Measurements from ENCODE around the gene PACRG.

Gene PACRG

GRCh38 chr6:162921062-162921461 lies 193.3 kb downstream of the PACRG start:
- TF ChIP-seq POLR2AphosphoS5 (IDR thresholded peaks at IDR 0.05; ENCODE audit: low read depth, low read length): no peak
- no peak for TF ChIP-seq TAF1 (IDR thresholded peaks at IDR 0.05; ENCODE audit: borderline replicate concordance, insufficient read depth, low read length)
- TF ChIP-seq FOXP2 (optimal IDR thresholded peaks at IDR 0.05; ENCODE audit: borderline replicate concordance, extremely low read depth, extremely low read length, insufficient read depth): no peak
- no peak for TF ChIP-seq REST (IDR thresholded peaks at IDR 0.05; ENCODE audit: insufficient read depth in 1 of 2, low read depth in 2 of 2, low read length in 2 of 2)
- no peak for TF ChIP-seq SIN3A (IDR thresholded peaks at IDR 0.05; ENCODE audit: borderline replicate concordance, insufficient read depth, low read length)

- TF ChIP-seq FOXP2 (optimal IDR thresholded peaks at IDR 0.05; ENCODE audit: borderline replicate concordance, extremely low read depth, extremely low read length, insufficient read depth): no peak
- no peak for TF ChIP-seq REST (IDR thresholded peaks at IDR 0.05; ENCODE audit: insufficient read depth in 1 of 2, low read depth in 2 of 2, low read length in 2 of 2)
These were observed 193.8 kb downstream of the PACRG start for GRCh38 chr6:162921510-162922040.

- TF ChIP-seq SIN3A (IDR thresholded peaks at IDR 0.05; ENCODE audit: borderline replicate concordance, insufficient read depth, low read length) (no peak), FOXP2 (optimal IDR thresholded peaks at IDR 0.05; ENCODE audit: borderline replicate concordance, extremely low read depth, extremely low read length, insufficient read depth) (no peak), REST (IDR thresholded peaks at IDR 0.05; ENCODE audit: insufficient read depth in 1 of 2, low read depth in 2 of 2, low read length in 2 of 2) (no peak), TAF1 (IDR thresholded peaks at IDR 0.05; ENCODE audit: borderline replicate concordance, insufficient read depth, low read length) (no peak), POLR2AphosphoS5 (IDR thresholded peaks at IDR 0.05; ENCODE audit: low read depth, low read length) (no peak)
These were observed 194.9 kb downstream of the PACRG start for GRCh38 chr6:162922563-162923166.

- TF ChIP-seq SIN3A (IDR thresholded peaks at IDR 0.05; ENCODE audit: borderline replicate concordance, insufficient read depth, low read length): no peak
- TF ChIP-seq POLR2AphosphoS5 (IDR thresholded peaks at IDR 0.05; ENCODE audit: low read depth, low read length): no peak
- no peak for TF ChIP-seq TAF1 (IDR thresholded peaks at IDR 0.05; ENCODE audit: borderline replicate concordance, insufficient read depth, low read length)
- TF ChIP-seq REST (IDR thresholded peaks at IDR 0.05; ENCODE audit: insufficient read depth in 1 of 2, low read depth in 2 of 2, low read length in 2 of 2): no peak
- TF ChIP-seq FOXP2 (optimal IDR thresholded peaks at IDR 0.05; ENCODE audit: borderline replicate concordance, extremely low read depth, extremely low read length, insufficient read depth): no peak
These were observed 207.1 kb downstream of the PACRG start for GRCh38 chr6:162934844-162935243.

- TF ChIP-seq FOXP2 (optimal IDR thresholded peaks at IDR 0.05; ENCODE audit: borderline replicate concordance, extremely low read depth, extremely low read length, insufficient read depth) (no peak), REST (IDR thresholded peaks at IDR 0.05; ENCODE audit: insufficient read depth in 1 of 2, low read depth in 2 of 2, low read length in 2 of 2) (no peak), SIN3A (IDR thresholded peaks at IDR 0.05; ENCODE audit: borderline replicate concordance, insufficient read depth, low read length) (no peak), TAF1 (IDR thresholded peaks at IDR 0.05; ENCODE audit: borderline replicate concordance, insufficient read depth, low read length) (no peak), POLR2AphosphoS5 (IDR thresholded peaks at IDR 0.05; ENCODE audit: low read depth, low read length) (no peak)
These were observed 212.7 kb downstream of the PACRG start for GRCh38 chr6:162940426-162940825.
